ENCODE measurements around the gene SLC2A8. TPM values are rescaled to one million over a fixed set of nuclear protein-coding genes. Genes with fewer than 3 reads are reported as not detected.

The SLC2A8 gene
- polyA plus RNA-seq, 3 donors from 2014 or later = 11.2 to 14.5 (median 12.7) TPM

DNA sequence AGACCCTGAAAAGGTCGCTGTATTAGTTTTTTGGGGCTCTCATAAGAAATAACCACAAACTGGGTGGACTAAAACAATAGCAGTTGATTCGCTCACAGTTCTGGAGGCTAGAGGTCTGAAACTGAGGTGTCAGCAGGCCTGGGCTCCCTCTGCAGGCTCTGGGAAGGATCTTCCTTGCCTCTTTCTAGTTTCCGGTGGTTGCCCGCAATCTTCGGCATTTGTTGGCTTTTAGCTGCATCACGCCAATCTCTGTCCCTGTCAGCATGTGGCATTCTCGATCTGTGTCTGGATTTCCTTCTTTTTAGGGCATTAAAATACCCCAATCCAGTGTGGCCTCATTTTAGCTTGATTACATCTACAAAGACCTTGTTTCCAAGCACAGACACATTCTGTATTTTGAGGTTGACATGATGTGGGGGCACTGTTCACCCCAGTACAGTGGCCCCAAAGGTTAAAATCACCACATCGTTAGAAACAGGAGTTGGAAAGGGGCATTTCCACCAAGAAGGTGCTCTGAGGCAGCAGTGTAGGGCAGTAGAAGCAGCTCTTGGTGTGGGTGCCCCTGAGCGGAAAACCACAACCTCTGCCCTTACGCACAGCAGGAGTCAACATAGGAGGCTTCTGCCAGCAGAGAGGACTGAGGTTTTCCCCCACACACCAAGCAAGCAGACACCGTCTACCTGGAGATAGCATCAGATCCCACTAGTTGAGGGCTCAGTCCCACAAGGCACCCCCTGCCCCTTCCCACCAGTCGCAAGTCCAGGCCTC lies 40.7 kb downstream of the SLC2A8 start:
- Mint-ChIP-seq H3K27ac (peak overlapping the region; percentile 79 to 96 (median 87)), H3K4me1 (peaks cover 19 to 29% of the 10 kb centered on the region in 2 donors), H3K4me3 (peak overlapping the region; percentile 46 to 68 (median 54)), H3K27me3 (ENCODE audit: low read depth in 3 of 3) (no peaks in the 10 kb centered on the region), H3K9me3 (no peaks in the 10 kb centered on the region), H3K36me3 (peaks cover 38 to 67% (median 41%) of the 10 kb centered on the region in 3 donors)
- DNase-seq = peak; percentile 16 to 60 (median 44)

DNA sequence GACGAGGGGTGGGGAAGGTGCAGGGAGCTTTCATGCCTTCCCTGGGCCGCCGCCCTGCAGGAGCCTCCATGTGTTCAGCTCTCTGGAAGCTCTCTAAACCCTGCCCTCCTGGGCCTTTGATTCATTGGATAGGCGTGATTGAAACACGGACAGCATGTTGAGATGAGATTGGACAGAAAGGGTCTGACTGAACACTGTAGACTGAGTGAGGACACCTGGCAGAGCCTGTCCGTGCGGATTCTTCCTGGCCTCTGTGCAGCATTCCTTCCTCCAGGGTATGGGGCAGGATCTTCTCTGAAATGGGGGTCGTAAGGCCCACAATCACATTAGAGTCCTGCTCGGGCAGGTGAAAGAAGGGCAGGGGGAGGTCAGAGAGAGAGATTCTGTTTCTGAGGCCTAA lies 41.4 kb downstream of the SLC2A8 start:
- Mint-ChIP-seq H3K4me3 (peak overlapping the region in 1 of 5 donors; percentile 68), H3K36me3 (peaks cover 36 to 60% (median 38%) of the 10 kb centered on the region in 3 donors), H3K9me3 (no peaks in the 10 kb centered on the region), H3K27ac (peak overlapping the region in 5 of 6 donors; percentile 34 to 94 (median 80)), H3K27me3 (ENCODE audit: low read depth in 3 of 3) (no peaks in the 10 kb centered on the region), H3K4me1 (peaks cover 19 to 23% of the 10 kb centered on the region in 2 donors)
- no peak for DNase-seq

DNA sequence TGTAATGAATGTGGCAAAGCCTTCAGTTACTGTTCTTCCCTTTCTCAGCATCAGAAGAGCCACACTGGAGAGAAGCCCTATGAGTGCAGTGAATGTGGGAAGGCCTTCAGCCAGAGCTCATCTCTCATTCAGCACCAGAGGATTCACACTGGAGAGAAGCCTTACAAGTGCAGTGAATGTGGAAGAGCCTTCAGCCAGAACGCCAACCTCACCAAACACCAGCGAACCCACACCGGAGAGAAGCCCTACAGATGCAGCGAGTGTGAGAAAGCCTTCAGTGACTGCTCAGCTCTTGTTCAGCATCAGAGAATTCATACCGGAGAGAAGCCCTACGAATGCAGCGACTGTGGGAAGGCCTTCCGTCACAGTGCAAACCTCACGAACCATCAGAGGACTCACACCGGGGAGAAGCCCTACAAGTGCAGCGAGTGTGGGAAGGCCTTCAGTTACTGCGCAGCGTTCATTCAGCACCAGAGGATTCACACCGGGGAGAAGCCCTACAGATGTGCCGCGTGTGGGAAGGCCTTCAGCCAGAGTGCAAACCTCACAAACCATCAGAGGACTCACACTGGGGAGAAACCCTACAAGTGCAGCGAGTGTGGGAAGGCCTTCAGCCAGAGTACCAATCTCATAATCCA lies 47.4 kb downstream of the SLC2A8 start:
- peaks cover 16 to 28% of the 10 kb centered on the region in 2 donors for H3K4me1 Mint-ChIP-seq
- no peak overlapping the region for H3K4me3 Mint-ChIP-seq
- H3K27me3 Mint-ChIP-seq (ENCODE audit: low read depth in 3 of 3) = peaks cover 0 to 3% (median 2%) of the 10 kb centered on the region in 3 donors
- H3K9me3 Mint-ChIP-seq = no peaks in the 10 kb centered on the region
- peaks cover 21 to 61% (median 25%) of the 10 kb centered on the region in 3 donors for H3K36me3 Mint-ChIP-seq
- peak overlapping the region in 4 of 6 donors; percentile 49 to 79 (median 52) for H3K27ac Mint-ChIP-seq
- no peak for DNase-seq

DNA sequence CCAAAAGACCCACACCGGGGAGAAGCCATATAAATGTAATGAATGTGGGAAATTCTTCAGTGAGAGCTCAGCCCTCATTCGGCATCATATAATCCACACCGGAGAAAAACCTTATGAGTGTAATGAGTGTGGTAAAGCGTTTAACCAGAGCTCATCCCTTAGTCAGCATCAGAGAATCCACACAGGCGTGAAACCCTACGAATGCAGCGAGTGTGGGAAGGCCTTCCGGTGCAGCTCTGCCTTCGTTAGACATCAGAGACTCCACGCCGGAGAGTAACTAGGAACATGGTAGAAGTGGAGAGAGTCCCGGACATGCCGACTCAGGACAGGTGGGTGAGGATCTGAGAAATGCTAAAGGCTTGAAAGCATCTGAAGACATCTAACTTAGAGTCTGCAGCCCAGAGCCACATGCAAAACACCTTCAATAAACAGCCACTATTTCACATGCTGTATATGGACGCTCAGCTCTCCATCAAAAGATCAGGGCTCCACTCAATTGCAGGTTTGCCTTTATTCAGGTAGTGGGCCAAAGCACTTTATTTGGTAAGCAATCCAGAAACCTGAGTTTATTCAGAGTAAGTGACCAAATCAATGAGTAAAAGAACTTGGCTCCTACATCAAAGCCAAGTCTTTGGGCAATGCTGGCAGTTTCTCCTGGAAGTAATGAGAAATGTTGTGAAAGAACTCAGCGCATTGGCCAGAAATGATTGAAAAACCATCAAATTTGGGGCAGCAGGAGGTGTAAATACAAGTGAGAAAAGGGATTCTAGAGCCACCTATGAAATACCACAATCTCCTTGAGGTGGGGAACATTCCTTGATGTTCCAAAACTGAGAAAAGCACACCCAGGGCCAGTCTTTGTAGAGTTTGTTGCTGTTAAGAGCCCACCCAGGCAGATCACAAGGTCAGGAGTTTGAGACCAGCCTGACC lies 48.2 kb downstream of the SLC2A8 start:
- H3K36me3 Mint-ChIP-seq = peaks cover 19 to 59% (median 23%) of the 10 kb centered on the region in 3 donors
- no peak overlapping the region for H3K4me3 Mint-ChIP-seq
- H3K27ac Mint-ChIP-seq = peak overlapping the region in 4 of 6 donors; percentile 38 to 94 (median 57)
- peaks cover 2 to 5% (median 4%) of the 10 kb centered on the region in 3 donors for H3K27me3 Mint-ChIP-seq (ENCODE audit: low read depth in 3 of 3)
- no peak for DNase-seq
- peaks cover 24 to 36% of the 10 kb centered on the region in 2 donors for H3K4me1 Mint-ChIP-seq
- H3K9me3 Mint-ChIP-seq = no peaks in the 10 kb centered on the region

DNA sequence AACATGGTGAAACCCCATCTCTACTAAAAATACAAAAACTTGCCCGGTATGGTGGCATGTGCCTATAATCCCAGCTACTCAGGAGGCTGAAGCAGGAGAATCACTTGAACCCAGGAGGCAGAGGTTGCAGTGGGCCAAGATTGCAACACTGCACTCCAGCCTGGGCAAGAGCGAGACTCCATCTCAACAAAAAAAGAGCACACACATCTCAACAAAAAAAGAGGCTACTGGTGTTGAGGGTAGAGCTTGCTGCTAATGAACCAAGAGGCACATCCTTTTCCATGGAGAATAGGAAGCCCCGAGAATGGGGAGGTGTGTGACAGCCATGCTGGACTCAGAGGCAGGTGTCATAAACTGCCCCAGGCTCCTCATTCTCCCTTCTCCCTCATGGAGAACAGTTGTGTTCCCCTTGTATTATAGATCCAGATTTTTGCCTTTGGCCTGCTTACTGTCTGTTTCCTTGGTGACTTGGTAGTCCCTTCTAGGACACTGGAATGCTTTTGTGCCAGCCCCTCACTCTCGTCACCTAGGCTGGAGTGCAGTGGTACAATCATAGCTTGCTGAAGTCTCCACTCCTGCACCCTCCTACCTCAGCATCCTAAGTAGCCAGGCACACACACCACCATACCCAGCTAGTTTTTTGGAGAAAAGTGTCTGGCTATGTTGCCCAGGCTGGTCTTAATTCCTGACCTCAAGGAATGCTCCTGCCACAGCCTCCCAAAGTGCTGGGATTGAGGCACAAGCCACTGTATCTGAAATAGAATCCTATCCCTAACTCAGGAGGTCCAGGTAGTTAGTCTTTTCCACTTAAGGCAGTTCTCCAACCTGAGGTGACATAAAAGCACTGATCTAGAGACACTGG lies 49.1 kb downstream of the SLC2A8 start:
- Mint-ChIP-seq H3K4me3 (no peak overlapping the region), H3K36me3 (peaks cover 14 to 50% (median 14%) of the 10 kb centered on the region in 3 donors), H3K27me3 (ENCODE audit: low read depth in 3 of 3) (peaks cover 9 to 14% (median 9%) of the 10 kb centered on the region in 3 donors), H3K4me1 (peaks cover 30 to 44% of the 10 kb centered on the region in 2 donors), H3K27ac (peak overlapping the region in 5 of 6 donors; percentile 45 to 94 (median 59)), H3K9me3 (no peaks in the 10 kb centered on the region)
- no peak for DNase-seq

DNA sequence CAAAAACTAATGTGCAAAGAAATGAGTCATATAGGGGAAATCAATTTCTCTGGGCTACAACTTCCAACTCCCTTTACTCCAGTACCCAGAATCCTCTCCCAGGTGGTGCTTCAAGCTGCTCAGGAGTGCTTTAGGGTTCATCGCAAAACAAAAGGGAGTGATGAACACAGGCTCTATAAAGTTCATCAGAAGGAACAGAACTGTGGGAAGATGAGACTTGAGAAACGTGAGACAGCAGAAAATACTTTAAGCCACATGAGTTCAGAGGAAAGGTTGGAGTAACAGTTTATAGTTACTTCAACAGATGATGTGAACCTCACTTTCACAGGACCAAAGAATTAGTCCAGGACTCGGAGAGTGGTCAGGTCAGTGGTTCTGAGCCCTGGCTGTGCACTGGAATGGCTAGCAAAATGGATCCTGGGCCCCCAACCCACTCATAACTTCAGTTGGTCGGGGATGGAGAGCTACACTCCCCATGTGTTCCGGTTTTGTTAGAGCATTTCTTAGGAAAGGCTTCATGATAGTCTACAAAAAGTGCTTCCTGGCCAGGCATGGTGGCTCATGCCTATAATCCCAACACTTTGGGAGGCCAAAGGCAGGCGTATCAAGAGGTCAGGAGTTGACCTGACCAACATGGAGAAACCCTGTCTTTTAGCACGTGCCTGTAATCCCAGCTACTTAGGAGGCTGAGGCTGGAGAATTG lies 49.9 kb downstream of the SLC2A8 start:
- H3K4me1 Mint-ChIP-seq = peaks cover 36 to 44% of the 10 kb centered on the region in 2 donors

DNA sequence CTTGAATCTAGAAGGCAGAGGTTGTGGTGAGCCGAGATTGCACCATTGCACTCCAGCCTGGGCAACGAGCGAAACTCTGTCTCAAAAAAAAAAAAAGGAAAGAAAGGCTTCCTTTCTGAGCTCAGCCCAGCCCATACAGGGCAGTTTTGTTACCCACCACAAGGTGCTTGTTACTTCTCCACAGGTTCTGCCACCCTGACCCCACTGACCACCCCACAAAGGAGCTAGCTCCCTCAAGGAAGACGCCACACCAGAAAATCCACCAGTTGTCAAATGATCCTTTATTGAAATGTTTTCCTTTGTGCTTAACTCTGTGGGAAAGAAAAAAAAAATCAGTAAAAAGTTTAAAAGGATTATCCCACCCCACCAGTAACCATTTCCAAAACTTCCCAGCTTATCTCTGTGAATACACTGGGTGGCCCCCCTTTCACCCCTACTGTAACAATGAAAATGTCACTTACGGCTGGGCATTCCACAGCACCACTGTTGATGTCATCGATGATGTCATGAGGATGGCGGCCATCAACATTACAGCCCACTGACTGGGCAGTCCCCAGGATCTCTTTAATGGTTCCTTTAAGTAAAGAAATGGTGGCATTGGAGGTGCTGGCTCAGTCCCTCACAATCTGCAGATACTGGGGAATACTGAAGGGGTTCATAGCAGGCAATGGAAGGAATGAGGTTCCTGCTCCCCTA lies 50.6 kb downstream of the SLC2A8 start:
- Mint-ChIP-seq H3K36me3 (peaks cover 11 to 47% (median 14%) of the 10 kb centered on the region in 3 donors), H3K4me1 (peaks cover 41 to 49% of the 10 kb centered on the region in 2 donors), H3K9me3 (no peaks in the 10 kb centered on the region), H3K27ac (peak overlapping the region; percentile 46 to 94 (median 80)), H3K4me3 (no peak overlapping the region), H3K27me3 (ENCODE audit: low read depth in 3 of 3) (peaks cover 13 to 15% (median 13%) of the 10 kb centered on the region in 3 donors)
- no peak for DNase-seq

More for the DNA sequence above, 49.9 kb downstream of the SLC2A8 start:
- DNase-seq = no peak
- peaks cover 13 to 15% (median 13%) of the 10 kb centered on the region in 3 donors for H3K27me3 Mint-ChIP-seq (ENCODE audit: low read depth in 3 of 3)
- H3K36me3 Mint-ChIP-seq = peaks cover 11 to 47% (median 14%) of the 10 kb centered on the region in 3 donors
- peak overlapping the region in 4 of 6 donors; percentile 40 to 94 (median 75) for H3K27ac Mint-ChIP-seq
- no peaks in the 10 kb centered on the region for H3K9me3 Mint-ChIP-seq
- H3K4me3 Mint-ChIP-seq = no peak overlapping the region

DNA sequence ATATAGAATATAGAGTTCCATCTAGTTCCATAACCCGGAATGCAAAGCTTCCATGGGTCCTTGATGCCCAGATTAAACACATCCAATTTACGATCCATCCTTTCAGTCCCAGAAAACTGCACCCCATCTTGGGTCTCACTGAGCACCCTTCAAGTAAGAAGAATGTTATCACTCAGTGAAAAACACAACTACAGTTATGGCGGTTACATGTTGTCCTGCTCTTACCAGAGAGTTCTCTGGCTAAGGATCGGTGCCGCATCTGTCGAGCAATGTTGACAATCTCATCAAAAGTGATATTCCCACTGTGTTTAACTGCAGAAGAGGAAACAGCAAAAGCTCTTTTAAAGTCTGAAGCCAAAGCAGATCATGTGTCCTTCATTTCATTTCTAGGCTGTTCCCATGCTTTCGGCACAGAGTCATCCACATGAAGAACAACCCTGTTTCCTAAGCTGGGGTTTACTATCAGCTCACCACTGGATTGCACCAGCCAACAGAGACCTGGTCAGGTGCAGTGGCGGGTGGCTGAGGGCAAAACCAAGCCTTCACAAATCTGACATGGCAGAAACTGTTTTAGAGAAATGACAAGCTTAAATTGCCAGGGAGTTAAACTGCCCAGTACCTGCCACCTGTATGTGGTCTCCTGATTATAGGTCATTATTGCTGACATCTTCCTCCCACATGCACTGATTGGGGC lies 51.3 kb downstream of the SLC2A8 start:
- Mint-ChIP-seq H3K4me1 (peaks cover 43 to 51% of the 10 kb centered on the region in 2 donors), H3K4me3 (peak overlapping the region in 3 of 5 donors; percentile 47 to 63 (median 55))

DNA sequence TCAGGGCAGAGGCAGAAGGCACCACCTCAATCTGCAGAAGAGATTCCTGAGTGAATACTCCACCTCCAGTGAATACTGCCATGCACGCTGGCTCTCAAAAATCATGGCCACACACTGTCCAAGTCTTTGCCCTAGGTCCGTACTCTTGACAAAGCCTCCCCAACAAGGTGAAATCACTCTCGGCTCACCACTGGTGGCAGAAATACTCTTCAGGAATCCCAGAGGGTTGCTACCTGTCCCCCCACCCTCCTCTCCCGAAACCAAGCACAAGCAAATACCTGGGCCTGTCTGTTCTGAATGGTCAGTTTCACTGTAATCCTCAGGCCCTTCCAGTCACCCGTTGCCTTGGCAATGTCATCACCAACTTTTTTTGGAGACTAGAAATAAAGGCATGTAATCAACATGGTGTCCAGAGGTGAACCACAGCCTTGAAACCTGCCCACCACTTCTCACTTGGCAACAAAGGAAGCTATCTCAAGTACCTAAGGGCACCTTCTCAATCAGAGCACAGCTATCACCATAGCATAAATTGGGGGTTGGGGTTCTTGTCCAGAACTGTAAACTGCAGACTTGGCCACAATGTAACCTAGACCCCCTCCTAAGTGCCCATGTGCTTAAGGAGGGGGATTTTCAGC lies 52.5 kb downstream of the SLC2A8 start:
- Mint-ChIP-seq H3K27ac (peak overlapping the region; percentile 90 to 97 (median 94)), H3K4me1 (peaks cover 48 to 51% of the 10 kb centered on the region in 2 donors), H3K9me3 (no peaks in the 10 kb centered on the region), H3K27me3 (ENCODE audit: low read depth in 3 of 3) (peaks cover 13 to 15% (median 13%) of the 10 kb centered on the region in 3 donors), H3K4me3 (peak overlapping the region; percentile 92 to 96 (median 96)), H3K36me3 (peaks cover 5 to 47% (median 11%) of the 10 kb centered on the region in 3 donors)
- DNase-seq = no peak

More for the DNA sequence above, 51.3 kb downstream of the SLC2A8 start:
- Mint-ChIP-seq H3K9me3 (no peaks in the 10 kb centered on the region), H3K36me3 (peaks cover 11 to 47% (median 14%) of the 10 kb centered on the region in 3 donors), H3K27me3 (ENCODE audit: low read depth in 3 of 3) (peaks cover 13 to 15% (median 13%) of the 10 kb centered on the region in 3 donors), H3K27ac (peak overlapping the region; percentile 71 to 96 (median 90))
- DNase-seq = no peak

DNA sequence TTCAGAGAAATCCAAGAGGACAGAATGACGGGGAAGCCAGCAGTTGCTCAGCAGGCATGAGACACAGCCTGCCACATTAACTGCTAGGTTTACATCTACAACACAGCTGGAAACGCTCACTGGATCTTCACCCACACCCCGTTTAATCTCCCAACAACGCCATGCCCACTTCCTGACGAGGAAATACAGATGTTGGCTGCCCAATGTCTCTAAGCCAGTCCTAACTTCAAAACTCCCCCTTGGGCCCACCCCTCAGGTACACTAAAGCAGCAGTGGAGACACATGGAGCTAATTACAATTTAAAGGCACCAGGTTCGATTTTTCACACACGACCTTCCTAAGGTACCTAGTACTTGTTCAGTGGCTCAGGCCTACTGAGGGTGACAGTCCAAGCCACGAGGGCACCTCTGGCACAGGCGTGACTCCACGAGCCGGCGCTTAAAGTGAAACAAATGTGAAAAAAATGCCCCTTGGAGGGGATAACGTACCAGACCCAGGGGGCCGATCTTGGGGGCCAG lies 53.3 kb downstream of the SLC2A8 start:
- peak overlapping the region; percentile 90 to 97 (median 94) for H3K27ac Mint-ChIP-seq
- no peaks in the 10 kb centered on the region for H3K9me3 Mint-ChIP-seq
- peaks cover 0 to 38% (median 11%) of the 10 kb centered on the region in 3 donors for H3K36me3 Mint-ChIP-seq
- H3K4me1 Mint-ChIP-seq = peaks cover 48 to 51% of the 10 kb centered on the region in 2 donors
- DNase-seq = no peak
- peak overlapping the region; percentile 92 to 96 (median 96) for H3K4me3 Mint-ChIP-seq
- peaks cover 13 to 15% (median 13%) of the 10 kb centered on the region in 3 donors for H3K27me3 Mint-ChIP-seq (ENCODE audit: low read depth in 3 of 3)
